Esophagus (tissue), 2 donors: ENCODE data around the gene UMAD1. TPM values are rescaled to one million over a fixed set of nuclear protein-coding genes. Genes with fewer than 3 reads are reported as not detected.

Source experiments
- H3K27ac ChIP-seq, 2 donors: one replicate each; pipeline ENCODE4 v1.5.1; 2013; ENCODE audit warnings: low read depth in 2 of 2, mild to moderate bottlenecking in 2 of 2, inconsistent platforms in 1 of 2, low read length in 1 of 2, moderate library complexity in 1 of 2
- H3K27me3 ChIP-seq, 2 donors: one replicate each; pipeline ENCODE4 v1.6.1; 2013; ENCODE audit warnings: low read length in 2 of 2, control low read depth in 1 of 2, mild to moderate bottlenecking in 1 of 2; ENCODE audit not compliant: insufficient read depth in 2 of 2, control insufficient read depth in 1 of 2
- H3K36me3 ChIP-seq, 2 donors: one replicate each; pipeline ENCODE4 v1.6.1; 2013; ENCODE audit warnings: low read length in 1 of 2; ENCODE audit not compliant: control insufficient read depth in 2 of 2, insufficient read depth in 2 of 2
- H3K4me1 ChIP-seq, 2 donors: one replicate each; pipeline ENCODE4 v1.6.1; 2013; ENCODE audit warnings: low read length in 1 of 2; ENCODE audit not compliant: control insufficient read depth in 2 of 2, insufficient read depth in 2 of 2
- H3K4me3 ChIP-seq, 2 donors: one replicate each; pipeline ENCODE4 v1.5.1; 2013; ENCODE audit warnings: low read length in 2 of 2, mild to moderate bottlenecking in 2 of 2, low read depth in 1 of 2, moderate library complexity in 1 of 2
- H3K9me3 ChIP-seq, 2 donors: one replicate each; pipeline ENCODE4 v1.6.1; 2013; ENCODE audit warnings: mild to moderate bottlenecking in 2 of 2, low read depth in 1 of 2, low read length in 1 of 2, moderate library complexity in 1 of 2; ENCODE audit not compliant: control insufficient read depth in 2 of 2, insufficient read depth in 1 of 2
- WGBS, 2 donors: extraction: QIAGEN DNeasy Blood & Tissue Kit; methylation state at CpG; one replicate each; pipeline ENCODE4 v1.1.7; 2013; 5-methylcytosine and 5-hydroxymethylcytosine counted together
- polyA plus RNA-seq, 2 donors: library from polyadenylated mRNA; stranded (reverse); fragments of 200-250 nt; gene quantifications; one replicate each; pipeline ENCODE4 v1.2.3, GENCODE V29; 2013
- donor health status: healthy with polysubstance abuse.
- donor health status: Bipolar disorder and iron deficiency.

UMAD1 gene
- polyA plus RNA-seq, 2 donors: 1.8 to 4.9 TPM

DNA sequence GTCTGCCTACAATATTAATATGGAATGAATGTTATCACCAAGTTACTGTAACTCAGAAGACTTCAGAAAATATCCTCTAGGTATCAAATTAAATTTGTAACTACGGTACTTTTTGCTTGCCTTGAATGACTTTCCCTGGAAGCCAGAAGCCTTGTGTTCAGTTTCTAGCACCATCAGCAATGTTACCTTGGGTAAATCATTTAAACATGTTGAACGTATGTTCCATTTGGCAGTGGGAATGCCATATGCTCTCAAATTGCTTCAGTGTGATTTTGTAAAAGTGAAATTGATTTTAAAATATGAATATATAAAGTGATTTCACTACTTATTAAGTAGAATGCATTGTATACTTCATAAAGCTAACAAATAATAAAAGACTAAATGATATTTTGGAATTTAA is 66.7 kb downstream of the UMAD1 start:
- WGBS, 2 donors: 81 to 89% methylated on average over 2 of the region's 2 CpGs
- no peaks in the 10 kb centered on the region for H3K36me3 ChIP-seq
- H3K4me1 ChIP-seq: no peaks in the 10 kb centered on the region

DNA sequence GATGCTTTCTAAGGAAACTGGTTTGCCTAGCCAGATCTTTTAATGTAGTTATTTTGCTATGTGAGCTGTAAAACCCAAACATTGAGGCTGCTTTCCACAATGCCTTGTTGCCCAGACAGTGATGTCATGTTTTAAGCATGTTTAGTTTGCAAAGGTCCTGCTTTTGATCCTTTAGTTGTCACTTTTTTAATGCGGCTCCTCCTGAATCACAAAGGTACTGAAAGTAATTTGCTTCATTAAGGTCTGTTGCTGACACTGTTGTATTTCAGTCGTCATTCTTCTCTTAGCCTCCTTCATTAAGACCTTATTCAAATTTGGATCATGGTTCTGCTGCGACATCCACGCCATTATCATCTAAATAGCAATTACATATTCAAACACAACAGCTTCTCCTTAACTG is 67.3 kb downstream of the UMAD1 start:
- no peaks in the 10 kb centered on the region for H3K9me3 ChIP-seq
- no peak overlapping the region for H3K4me3 ChIP-seq
- H3K4me1 ChIP-seq: no peaks in the 10 kb centered on the region
- no peaks in the 10 kb centered on the region for H3K27me3 ChIP-seq
- no peaks in the 10 kb centered on the region for H3K36me3 ChIP-seq
- H3K27ac ChIP-seq: no peak overlapping the region
- WGBS, 2 donors: 71 to 79% methylated on average over 4 of the region's 4 CpGs

More for the DNA sequence above, 66.7 kb downstream of the UMAD1 start:
- Histone ChIP-seq H3K27ac (no peak overlapping the region), H3K4me3 (no peak overlapping the region), H3K9me3 (no peaks in the 10 kb centered on the region), H3K27me3 (no peaks in the 10 kb centered on the region)

DNA sequence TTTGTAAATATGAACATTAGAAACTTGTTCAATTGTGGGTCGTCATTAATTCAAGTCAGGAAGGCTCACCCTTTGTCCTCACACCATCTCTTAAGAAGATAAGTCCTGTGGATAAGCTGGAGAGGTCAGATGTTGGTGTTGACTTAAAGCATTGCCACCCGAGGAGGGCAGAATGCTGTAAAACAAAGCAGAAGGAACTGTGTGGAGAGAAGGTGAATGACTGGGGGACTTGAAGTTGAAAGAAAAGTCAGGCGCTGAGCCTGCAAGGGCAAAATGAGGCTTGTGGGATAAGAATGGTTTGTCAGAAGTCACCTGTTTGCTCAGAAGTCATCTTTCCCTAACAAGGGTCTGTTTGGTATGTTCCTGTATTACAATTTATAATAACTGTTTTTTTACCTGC is 68.7 kb downstream of the UMAD1 start:
- Histone ChIP-seq H3K36me3 (no peaks in the 10 kb centered on the region), H3K9me3 (no peaks in the 10 kb centered on the region), H3K27me3 (no peaks in the 10 kb centered on the region), H3K4me1 (no peaks in the 10 kb centered on the region), H3K27ac (no peak overlapping the region), H3K4me3 (no peak overlapping the region)
- 72 to 81% methylated on average over 3 of the region's 3 CpGs for WGBS, 2 donors

DNA sequence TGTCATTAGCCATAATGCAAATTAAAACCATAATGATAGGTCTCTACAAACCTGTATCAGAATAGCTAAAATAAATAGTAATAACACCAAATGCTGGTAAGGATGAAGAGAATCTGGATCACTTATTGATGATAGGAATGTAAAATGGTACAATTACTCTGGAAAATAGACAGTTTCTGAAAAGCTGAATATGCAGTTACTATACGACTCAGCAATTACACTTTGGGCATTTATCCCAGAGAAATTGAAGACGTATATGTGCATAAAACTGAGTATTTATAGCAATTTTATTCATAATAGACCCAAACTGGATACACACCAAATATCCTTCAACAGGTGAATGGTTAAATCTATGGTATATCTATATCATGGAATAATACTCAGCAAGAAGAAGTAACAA is 69.9 kb downstream of the UMAD1 start:
- no peak overlapping the region for H3K27ac ChIP-seq
- no peaks in the 10 kb centered on the region for H3K9me3 ChIP-seq
- H3K4me3 ChIP-seq: no peak overlapping the region
- H3K36me3 ChIP-seq: no peaks in the 10 kb centered on the region
- no peaks in the 10 kb centered on the region for H3K4me1 ChIP-seq
- H3K27me3 ChIP-seq: no peaks in the 10 kb centered on the region
- 77 to 88% methylated on average over 2 of the region's 2 CpGs for WGBS, 2 donors

DNA sequence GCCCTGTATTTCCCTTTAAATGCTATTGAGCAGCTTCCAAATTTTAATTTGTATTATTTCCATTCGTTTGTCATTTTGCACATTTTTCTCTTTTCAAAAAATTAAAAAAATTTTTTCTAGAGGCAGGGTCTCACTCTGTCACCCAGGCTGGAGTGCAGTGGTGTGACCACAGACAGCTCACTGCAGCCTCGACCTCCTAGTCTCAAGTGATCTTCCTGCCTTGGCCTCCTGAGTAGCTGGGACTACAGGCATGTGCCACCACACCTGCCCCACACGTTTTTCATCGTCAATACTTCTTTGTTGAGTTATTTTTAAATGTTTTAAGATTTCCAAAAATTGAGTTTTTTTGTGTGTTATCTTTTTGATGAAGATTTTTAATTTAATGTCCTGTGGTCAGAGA is 73.2 kb downstream of the UMAD1 start:
- no peak overlapping the region for H3K27ac ChIP-seq
- H3K4me3 ChIP-seq: no peak overlapping the region
- no peaks in the 10 kb centered on the region for H3K36me3 ChIP-seq
- H3K27me3 ChIP-seq: no peaks in the 10 kb centered on the region
- no peaks in the 10 kb centered on the region for H3K4me1 ChIP-seq
- WGBS, 2 donors: 88% methylated on average over 4 of the region's 4 CpGs
- H3K9me3 ChIP-seq: no peaks in the 10 kb centered on the region

DNA sequence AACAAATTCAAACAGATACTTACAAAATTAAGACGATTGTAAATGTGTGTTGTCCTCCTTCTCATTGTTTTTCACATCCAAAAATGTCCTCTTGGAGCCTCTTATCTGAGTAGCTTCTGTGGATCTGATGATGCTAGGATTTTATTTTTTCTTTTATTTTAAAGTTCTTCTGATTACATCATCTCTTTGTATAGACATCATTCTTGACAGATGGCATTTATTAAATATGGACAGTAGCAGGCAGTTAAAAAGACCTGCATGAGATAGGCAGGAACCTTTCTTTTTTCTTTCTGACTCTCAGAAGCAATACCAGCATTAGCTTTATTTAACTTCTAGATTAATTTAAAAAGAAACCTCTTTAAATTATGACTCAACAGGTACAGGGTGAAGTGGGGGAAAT is 77.9 kb downstream of the UMAD1 start, which contains the start of gene RPA3:
RPA3 (minus strand) TSS at position 116 of the 400 bp plus-strand sequence. CDS start 78,189 bp downstream, outside the sequence.
- Histone ChIP-seq H3K4me1 (no peaks in the 10 kb centered on the region), H3K27me3 (no peaks in the 10 kb centered on the region), H3K4me3 (no peak within 1 kb of the TSS), H3K27ac (no peak within 1 kb of the TSS), H3K36me3 (no peaks in the 10 kb centered on the region), H3K9me3 (no peaks in the 10 kb centered on the region)
- 86 to 89% methylated on average over 1 of the region's 1 CpG for WGBS, 2 donors

DNA sequence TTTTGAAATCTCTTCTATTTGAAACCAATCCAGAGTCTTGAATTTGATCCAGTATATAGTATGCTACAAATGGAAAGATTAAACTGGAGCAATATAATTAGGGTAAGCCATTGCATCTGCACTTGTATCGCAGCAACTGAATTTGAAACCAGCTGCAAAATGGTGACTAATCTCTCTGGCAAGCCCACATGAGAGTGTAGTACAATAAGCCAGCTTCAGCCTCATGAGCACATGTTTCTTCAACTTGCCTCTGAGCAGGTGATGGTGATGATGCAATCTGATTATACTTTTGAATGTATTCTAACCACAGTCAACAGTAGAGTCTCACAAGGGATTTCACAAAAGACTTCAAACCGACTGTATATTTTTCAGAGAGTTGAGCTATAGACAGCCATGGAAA is 78.7 kb downstream of the UMAD1 start:
- no peaks in the 10 kb centered on the region for H3K36me3 ChIP-seq
- H3K4me3 ChIP-seq: no peak overlapping the region
- no peaks in the 10 kb centered on the region for H3K4me1 ChIP-seq
- H3K27me3 ChIP-seq: no peaks in the 10 kb centered on the region
- no peaks in the 10 kb centered on the region for H3K9me3 ChIP-seq
- no peak overlapping the region for H3K27ac ChIP-seq
- WGBS, 2 donors: 35 to 42% methylated on average over 2 of the region's 2 CpGs

DNA sequence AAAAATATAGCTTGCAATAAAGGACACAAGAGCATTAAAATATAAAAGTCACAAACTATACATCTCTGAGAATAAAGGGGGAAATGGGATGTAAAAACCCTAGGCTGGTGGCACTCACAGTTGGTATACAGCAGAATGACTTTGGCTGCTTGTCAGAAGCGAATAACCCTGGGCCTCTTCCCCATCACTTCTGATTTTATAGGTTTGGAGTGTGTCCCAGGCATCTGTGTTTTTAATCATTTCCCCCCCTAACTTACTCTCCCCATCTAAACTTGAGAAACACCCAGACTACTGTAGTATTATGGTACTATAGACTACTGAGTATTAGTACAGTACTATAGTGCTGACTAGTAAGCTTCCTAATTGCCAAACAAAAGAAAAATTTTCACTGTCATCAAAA is 79.6 kb downstream of the UMAD1 start:
- Histone ChIP-seq H3K27me3 (no peaks in the 10 kb centered on the region), H3K36me3 (no peaks in the 10 kb centered on the region), H3K27ac (no peak overlapping the region), H3K9me3 (no peaks in the 10 kb centered on the region), H3K4me3 (no peak overlapping the region), H3K4me1 (no peaks in the 10 kb centered on the region)
- WGBS, 2 donors: 95 to 100% methylated on average over 1 of the region's 1 CpG

DNA sequence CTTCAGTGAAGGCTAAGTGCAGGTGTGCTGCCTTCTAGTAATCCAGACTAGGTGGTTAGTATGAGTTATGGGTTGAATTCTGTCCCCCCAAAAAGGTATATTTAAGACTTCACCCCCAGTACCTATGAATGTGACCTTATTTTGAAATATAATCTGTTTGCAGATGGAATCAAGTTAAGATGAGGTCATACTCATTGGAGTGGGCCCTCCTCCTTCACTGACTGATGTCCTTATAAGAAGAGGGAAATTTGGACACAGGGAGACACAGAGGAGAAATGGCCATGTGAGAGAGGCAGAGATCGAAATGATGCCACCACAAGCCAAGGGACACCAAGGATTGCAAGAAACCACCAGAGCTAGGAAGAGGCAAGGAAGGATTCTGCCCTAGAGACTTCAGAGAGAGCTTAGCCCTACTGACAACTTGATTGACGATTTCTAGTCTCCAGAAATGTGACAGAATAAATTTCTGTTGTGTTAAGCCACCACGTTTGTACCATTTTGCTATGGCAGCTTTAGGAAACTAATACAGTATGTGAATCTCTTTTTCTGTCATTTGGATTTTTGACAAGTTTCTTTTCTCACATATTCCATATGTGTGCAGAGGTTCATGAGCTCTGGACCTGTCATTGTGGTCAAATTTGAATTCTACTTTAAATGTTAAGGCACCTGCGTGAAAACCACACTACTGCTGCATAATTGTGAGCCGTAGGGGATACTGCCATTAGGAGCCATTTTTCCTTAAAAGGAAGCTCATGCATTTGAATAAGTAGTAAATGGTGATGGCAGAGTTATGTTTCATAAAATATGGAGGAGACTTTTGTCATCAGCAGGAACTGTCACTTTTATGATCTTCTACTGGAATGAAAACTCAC is 80.4 kb downstream of the UMAD1 start:
- Histone ChIP-seq H3K4me3 (no peak overlapping the region), H3K27me3 (no peaks in the 10 kb centered on the region), H3K9me3 (no peaks in the 10 kb centered on the region), H3K27ac (no peak overlapping the region), H3K4me1 (no peaks in the 10 kb centered on the region), H3K36me3 (no peaks in the 10 kb centered on the region)
- 92 to 93% methylated on average over 5 of the region's 5 CpGs for whole genome bisulfite sequencing, 2 donors

DNA sequence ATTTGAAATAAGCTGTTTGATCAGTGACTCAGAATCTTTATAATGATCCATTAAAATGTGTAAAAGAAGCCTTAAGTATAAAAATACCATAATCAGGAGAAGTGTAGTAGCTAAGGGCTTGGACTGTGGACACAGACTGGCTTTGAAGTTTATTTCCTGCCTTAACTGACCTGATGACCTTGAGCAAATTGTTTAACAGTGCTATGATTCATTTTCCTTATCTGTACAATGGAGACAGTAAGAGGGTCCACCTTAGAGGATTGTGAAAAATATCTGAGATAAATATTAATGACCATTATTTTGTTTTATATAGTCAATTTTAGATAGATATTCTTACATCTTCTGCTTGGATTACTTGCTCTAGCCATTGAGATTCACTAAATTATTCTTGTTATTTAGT is 91.2 kb downstream of the UMAD1 start:
- Histone ChIP-seq H3K27ac (no peak overlapping the region), H3K9me3 (no peaks in the 10 kb centered on the region), H3K4me1 (no peaks in the 10 kb centered on the region), H3K27me3 (no peaks in the 10 kb centered on the region), H3K36me3 (no peaks in the 10 kb centered on the region), H3K4me3 (no peak overlapping the region)
